MM.1S (cell line): ENCODE results near the gene WNT9B.

Experiments used
- DNase-seq: peaks from one replicate; pipeline ENCODE4 v3.0.0-alpha.2; 2015
- H2AFZ ChIP-seq: fragments of 300-600 bp; sonication (generic); 2 replicates; pipeline ENCODE4 v1.6.0; 2016; ENCODE audit warnings: antibody characterized with exemption, low read length
- H3F3A ChIP-seq: fragments of 300-600 bp; sonication (generic); 2 replicates; pipeline ENCODE4 v1.6.1; 2016; ENCODE audit warnings: mild to moderate bottlenecking, antibody characterized with exemption, low read length, moderate library complexity, mixed read lengths; ENCODE audit not compliant: insufficient read depth
- H3K27ac ChIP-seq: fragments of 300-600 bp; sonication (generic); 2 replicates; pipeline ENCODE4 v1.5.1; 2016; ENCODE audit warnings: mild to moderate bottlenecking, low read length
- H3K27me3 ChIP-seq: fragments of 300-600 bp; sonication (generic); replicated peaks from 2 replicates; pipeline ENCODE4 v1.6.0; 2016; ENCODE audit warnings: low read length; ENCODE audit not compliant: insufficient read depth
- H3K36me3 ChIP-seq: fragments of 300-600 bp; sonication (generic); replicated peaks from 2 replicates; pipeline ENCODE4 v1.6.1; 2016; ENCODE audit warnings: mild to moderate bottlenecking, low read length, mixed read lengths; ENCODE audit not compliant: insufficient read depth
- H3K4me1 ChIP-seq: fragments of 300-600 bp; sonication (generic); 2 replicates; pipeline ENCODE4 v1.6.1; 2016; ENCODE audit warnings: low read length, mixed read lengths
- H3K4me2 ChIP-seq: fragments of 300-600 bp; sonication (generic); 2 replicates; pipeline ENCODE4 v1.6.0; 2016; ENCODE audit warnings: low read depth, low read length
- H3K4me3 ChIP-seq: fragments of 300-600 bp; sonication (generic); 2 replicates; pipeline ENCODE4 v1.5.1; 2016; ENCODE audit warnings: low read length, mixed read lengths
- H3K79me2 ChIP-seq: fragments of 300-600 bp; sonication (generic); 2 replicates; pipeline ENCODE4 v1.6.1; 2016; ENCODE audit warnings: mixed run types, low read length, mixed read lengths
- H3K9ac ChIP-seq: fragments of 300-600 bp; sonication (generic); 2 replicates; pipeline ENCODE4 v1.6.1; 2016; ENCODE audit warnings: low read length, mixed read lengths
- H3K9me2 ChIP-seq: fragments of 300-600 bp; sonication (generic); replicated peaks from 2 replicates; pipeline ENCODE4 v1.6.1; 2016; ENCODE audit warnings: mild to moderate bottlenecking, low read length, mixed read lengths; ENCODE audit not compliant: insufficient read depth
- H3K9me3 ChIP-seq: fragments of 300-600 bp; sonication (generic); replicated peaks from 2 replicates; pipeline ENCODE4 v1.6.1; 2016; ENCODE audit warnings: mild to moderate bottlenecking, low read length, mixed read lengths; ENCODE audit not compliant: insufficient read depth
- H4K20me1 ChIP-seq: fragments of 300-600 bp; sonication (generic); 2 replicates; pipeline ENCODE4 v1.6.1; 2016; ENCODE audit warnings: mild to moderate bottlenecking, low read length, moderate library complexity, mixed read lengths; ENCODE audit not compliant: insufficient read depth
- EZH2 ChIP-seq: fragments of 300-600 bp; sonication (generic); optimal IDR thresholded peaks from 2 replicates; pipeline ENCODE3; 2017; ENCODE audit warnings: low read depth, mild to moderate bottlenecking, antibody characterized with exemption, low read length, mixed read lengths
- EZH2phosphoT487 ChIP-seq: fragments of 300-600 bp; sonication (generic); IDR thresholded peaks from 2 replicates; pipeline ENCODE4 v1.6.1; 2018; ENCODE audit warnings: antibody characterized with exemption, low read length
- TF ChIP-seq, protein P1 (sequence below): fragments of 300-600 bp; sonication (generic); IDR thresholded peaks from 2 replicates; pipeline ENCODE4 v1.5.1; 2016; ENCODE audit warnings: antibody characterized with exemption, low read length, mixed read lengths

WNT9B gene

DNA sequence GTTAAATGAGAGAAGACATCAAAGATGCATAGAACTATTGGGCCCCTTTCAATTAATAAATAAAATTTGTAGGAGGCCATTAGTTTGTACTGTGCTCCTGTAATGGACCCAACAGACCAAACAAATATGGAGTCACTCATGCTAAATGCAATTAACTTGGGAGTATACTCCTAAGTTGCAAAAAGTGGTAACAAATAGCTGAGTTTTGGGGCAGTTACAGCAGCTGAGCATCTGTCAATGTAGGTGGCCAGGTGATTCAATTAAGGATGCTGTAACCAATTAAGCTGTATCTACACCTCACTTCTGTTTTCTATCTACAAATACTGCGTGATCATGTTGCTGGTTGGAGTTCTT lies 34.9 kb downstream of the WNT9B start:
- no peaks in the 10 kb centered on the region for H3K4me1 ChIP-seq
- TF ChIP-seq EZH2 (no peak), EZH2phosphoT487 (no peak)
- TF ChIP-seq, protein P1, sequence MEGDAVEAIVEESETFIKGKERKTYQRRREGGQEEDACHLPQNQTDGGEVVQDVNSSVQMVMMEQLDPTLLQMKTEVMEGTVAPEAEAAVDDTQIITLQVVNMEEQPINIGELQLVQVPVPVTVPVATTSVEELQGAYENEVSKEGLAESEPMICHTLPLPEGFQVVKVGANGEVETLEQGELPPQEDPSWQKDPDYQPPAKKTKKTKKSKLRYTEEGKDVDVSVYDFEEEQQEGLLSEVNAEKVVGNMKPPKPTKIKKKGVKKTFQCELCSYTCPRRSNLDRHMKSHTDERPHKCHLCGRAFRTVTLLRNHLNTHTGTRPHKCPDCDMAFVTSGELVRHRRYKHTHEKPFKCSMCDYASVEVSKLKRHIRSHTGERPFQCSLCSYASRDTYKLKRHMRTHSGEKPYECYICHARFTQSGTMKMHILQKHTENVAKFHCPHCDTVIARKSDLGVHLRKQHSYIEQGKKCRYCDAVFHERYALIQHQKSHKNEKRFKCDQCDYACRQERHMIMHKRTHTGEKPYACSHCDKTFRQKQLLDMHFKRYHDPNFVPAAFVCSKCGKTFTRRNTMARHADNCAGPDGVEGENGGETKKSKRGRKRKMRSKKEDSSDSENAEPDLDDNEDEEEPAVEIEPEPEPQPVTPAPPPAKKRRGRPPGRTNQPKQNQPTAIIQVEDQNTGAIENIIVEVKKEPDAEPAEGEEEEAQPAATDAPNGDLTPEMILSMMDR = no peak
- no peaks in the 10 kb centered on the region for H3K36me3 ChIP-seq
- no peaks in the 10 kb centered on the region for H3F3A ChIP-seq
- no peaks in the 10 kb centered on the region for H3K27me3 ChIP-seq
- no peak overlapping the region for H3K9ac ChIP-seq
- no peak overlapping the region for H3K4me3 ChIP-seq
- no peaks in the 10 kb centered on the region for H4K20me1 ChIP-seq
- H3K9me2 ChIP-seq = no peaks in the 10 kb centered on the region
- DNase-seq = no peak
- no peak overlapping the region for H3K27ac ChIP-seq
- H3K4me2 ChIP-seq = no peak overlapping the region
- no peak overlapping the region for H2AFZ ChIP-seq
- H3K79me2 ChIP-seq = no peaks in the 10 kb centered on the region
- H3K9me3 ChIP-seq = no peaks in the 10 kb centered on the region

DNA sequence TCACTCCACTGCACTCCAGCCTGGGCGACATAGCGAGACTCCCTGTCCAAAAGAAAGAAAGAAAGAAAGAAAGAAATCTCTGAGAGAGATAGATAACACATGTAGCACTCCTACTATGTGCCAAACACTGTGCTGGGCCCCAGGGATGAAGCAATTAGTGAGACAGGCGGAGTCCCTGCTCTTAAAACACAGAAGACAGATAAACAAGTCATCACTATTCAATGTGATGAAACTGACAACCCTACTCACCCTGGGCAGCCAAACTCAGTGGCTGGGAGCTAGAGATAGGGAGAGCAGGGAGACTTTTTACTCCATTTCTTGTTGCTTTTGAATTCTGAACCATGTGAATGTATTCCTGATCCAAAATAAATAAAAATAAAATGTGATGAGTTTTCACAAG lies 36.3 kb downstream of the WNT9B start:
- Histone ChIP-seq H3K4me3 (no peak overlapping the region), H3K9me2 (no peaks in the 10 kb centered on the region), H3K9me3 (no peaks in the 10 kb centered on the region), H3K4me2 (no peak overlapping the region), H2AFZ (no peak overlapping the region), H3K9ac (no peak overlapping the region), H3K4me1 (no peaks in the 10 kb centered on the region), H3F3A (no peaks in the 10 kb centered on the region), H4K20me1 (no peaks in the 10 kb centered on the region), H3K36me3 (no peaks in the 10 kb centered on the region), H3K27me3 (no peaks in the 10 kb centered on the region), H3K27ac (no peak overlapping the region), H3K79me2 (no peaks in the 10 kb centered on the region)
- no peak for DNase-seq
- TF ChIP-seq, protein P1 = no peak
- TF ChIP-seq EZH2 = no peak
- no peak for TF ChIP-seq EZH2phosphoT487

DNA sequence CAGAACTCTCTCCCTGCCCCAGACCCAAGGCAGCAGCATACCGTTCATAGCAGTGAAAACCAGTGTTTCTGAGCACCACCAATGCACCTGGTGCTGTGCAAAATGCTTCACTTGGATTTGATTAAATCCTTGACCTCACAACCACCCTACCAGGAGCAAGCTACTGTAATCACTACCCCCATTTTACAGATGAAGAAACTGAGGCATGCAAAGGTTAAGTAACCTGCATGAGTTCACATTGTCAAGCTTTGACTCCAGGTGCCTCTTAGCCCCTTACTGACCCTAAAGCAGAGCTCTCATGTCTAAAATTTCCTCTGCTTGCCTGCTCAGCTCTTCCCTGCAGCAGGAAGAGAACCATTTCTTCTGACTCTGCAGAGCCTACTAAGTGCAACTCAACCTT lies 37.3 kb downstream of the WNT9B start:
- Histone ChIP-seq H3K9ac (no peak overlapping the region), H3K4me2 (no peak overlapping the region), H3K4me1 (no peaks in the 10 kb centered on the region), H3K36me3 (no peaks in the 10 kb centered on the region), H4K20me1 (no peaks in the 10 kb centered on the region), H3K4me3 (no peak overlapping the region), H3K9me3 (no peaks in the 10 kb centered on the region), H3K9me2 (no peaks in the 10 kb centered on the region), H3F3A (no peaks in the 10 kb centered on the region), H3K27ac (no peak overlapping the region), H3K79me2 (no peaks in the 10 kb centered on the region), H3K27me3 (peaks cover 2% of the 10 kb centered on the region; the same call in 1 of the 2 replicates), H2AFZ (no peak overlapping the region)
- no peak for DNase-seq
- TF ChIP-seq, protein P1 = no peak
- TF ChIP-seq EZH2phosphoT487 = no peak
- TF ChIP-seq EZH2 = no peak

DNA sequence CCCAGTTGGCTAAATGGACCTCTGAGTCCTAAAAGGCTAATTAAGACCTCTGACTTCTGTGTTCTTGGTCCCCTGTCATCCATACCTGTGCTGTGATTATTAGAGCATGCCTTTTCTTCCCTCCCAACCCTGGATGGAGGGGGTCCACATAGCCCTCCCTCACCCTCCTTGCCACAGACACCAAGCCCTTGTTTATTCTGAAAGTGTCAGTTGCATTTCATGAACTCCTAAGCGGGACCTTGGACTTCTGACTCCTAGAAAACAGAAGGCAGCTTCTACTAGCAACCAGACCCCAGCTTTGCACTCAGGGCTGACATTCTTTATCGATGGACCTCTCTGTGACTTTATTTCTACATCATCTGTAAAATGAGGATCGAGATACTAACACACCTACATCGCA lies 38.1 kb downstream of the WNT9B start:
- Histone ChIP-seq H2AFZ (no peak overlapping the region), H3K79me2 (no peaks in the 10 kb centered on the region), H3K27ac (no peak overlapping the region), H4K20me1 (no peaks in the 10 kb centered on the region), H3K4me3 (no peak overlapping the region), H3K9me3 (no peaks in the 10 kb centered on the region), H3K9ac (no peak overlapping the region), H3K9me2 (no peaks in the 10 kb centered on the region), H3K36me3 (no peaks in the 10 kb centered on the region), H3K4me1 (no peaks in the 10 kb centered on the region), H3F3A (no peaks in the 10 kb centered on the region), H3K27me3 (peaks cover 10% of the 10 kb centered on the region; the same call in 1 of the 2 replicates), H3K4me2 (no peak overlapping the region)
- DNase-seq = no peak
- TF ChIP-seq EZH2 = no peak
- TF ChIP-seq, protein P1 = no peak
- no peak for TF ChIP-seq EZH2phosphoT487
